HCT116 (cell line): ENCODE data around the gene HYOU1. TPM values are rescaled to one million over a fixed set of nuclear protein-coding genes. Genes with fewer than 3 reads are reported as not detected.

Experiments
- ATAC-seq: fragments of 200-7000 bp; cut with Tn5 transposase; 2 replicates; pipeline ENCODE4 v1.9.1; 2020; ENCODE audit warnings: mild to moderate bottlenecking, moderate library complexity
- BruUV-seq: library from RNA; stranded (reverse); fragments of 400-500 nt; replicated peaks from 2 replicates; lab custom pipeline; 2021; lab: Mats Ljungman, UMichigan
- CTCF ChIA-PET: fragments of 300-600 bp; sonication (Branson Sonifier 250); formaldehyde crosslinking; loops from one replicate; lab custom pipeline; 2021; ENCODE audit warnings: antibody characterized with exemption; lab: Charles Lee
- POLR2A ChIA-PET: fragments of 300-600, 350-600 bp; sonication (Branson Sonifier 250); formaldehyde crosslinking; loops from one replicate; lab custom pipeline; 2021; ENCODE audit warnings: antibody characterized with exemption; lab: Charles Lee
- RAD21 ChIA-PET, 2 experiments: fragments of 300-600 bp; sonication (Branson Sonifier 250); formaldehyde crosslinking; loops; one replicate each; lab custom pipeline; 2023; ENCODE audit warnings: low total read pairs in 2 of 2; ENCODE audit not compliant: uncharacterized antibody in 2 of 2, unreplicated experiment in 2 of 2, low non-redundant PET in 1 of 2; lab: Charles Lee
- DNase-seq: peaks from one replicate; pipeline ENCODE4 v3.0.0-alpha.2; 2010; ENCODE audit warnings: low read depth, low spot score
- H2AFZ ChIP-seq: fragments of 200-600 bp; shearing (Covaris generic), sonication (generic); 2 replicates; pipeline ENCODE4 v1.6.1; 2017; ENCODE audit warnings: low read depth, mixed run types, mixed read lengths, antibody characterized with exemption, low read length; ENCODE audit not compliant: poor library complexity, severe bottlenecking
- H3K27ac ChIP-seq: 2 replicates; pipeline ENCODE4 v1.5.1; 2012; ENCODE audit warnings: low read depth, low read length
- H3K27me3 ChIP-seq: fragments of 200-600 bp; sonication (generic); 2 replicates; pipeline ENCODE4 v1.6.1; 2016; ENCODE audit warnings: mixed run types, low read length, mixed read lengths; ENCODE audit not compliant: insufficient read depth
- H3K36me3 ChIP-seq, 2 experiments: fragments of 200-500 bp in 1 of 2; fragments of 200-600 bp in 1 of 2; sonication (Bioruptor generic) in 1 of 2; sonication (generic) in 1 of 2; 2 replicates each; pipeline versions ENCODE4 v1.5.1 to v1.6.1; 2014 to 2016; ENCODE audit warnings: low read length in 2 of 2, inconsistent platforms in 1 of 2, mixed read lengths in 1 of 2, mixed run types in 1 of 2; ENCODE audit not compliant: insufficient read depth in 2 of 2, control insufficient read depth in 1 of 2
- H3K4me1 ChIP-seq, 2 experiments: fragments of 200-600 bp in 1 of 2; sonication (generic) in 1 of 2; 2 replicates each; pipeline versions ENCODE4 v1.5.1 to v1.6.1; 2012 to 2017; ENCODE audit warnings: low read length in 2 of 2, inconsistent platforms in 1 of 2, mild to moderate bottlenecking in 1 of 2, mixed read lengths in 1 of 2, mixed run types in 1 of 2, moderate library complexity in 1 of 2; ENCODE audit not compliant: insufficient read depth in 2 of 2, control insufficient read depth in 1 of 2
- H3K4me2 ChIP-seq: fragments of 200-600 bp; sonication (generic); 2 replicates; pipeline ENCODE4 v1.6.1; 2017; ENCODE audit warnings: mixed run types, low read length, mixed read lengths
- H3K4me3 ChIP-seq, 2 experiments: fragments of 200-600 bp in 1 of 2; sonication (generic) in 1 of 2; replicated peaks in 1 of 2; 2 replicates each; pipeline ENCODE4 v1.5.1; 2011 to 2016; ENCODE audit warnings: low read length in 2 of 2, control low read depth in 1 of 2, low read depth in 1 of 2, mild to moderate bottlenecking in 1 of 2, mixed read lengths in 1 of 2, mixed run types in 1 of 2
- H3K79me2 ChIP-seq: fragments of 200-600 bp; sonication (generic); 2 replicates; pipeline ENCODE4 v1.6.1; 2017; ENCODE audit warnings: mild to moderate bottlenecking, mixed run types, low read length, moderate library complexity, mixed read lengths; ENCODE audit not compliant: insufficient read depth
- H3K9ac ChIP-seq: fragments of 200-600 bp; sonication (generic); 2 replicates; pipeline ENCODE4 v1.6.1; 2016; ENCODE audit warnings: low read length, mixed read lengths
- H3K9me2 ChIP-seq: fragments of 200-600 bp; sonication (generic), shearing (Covaris generic); 2 replicates; pipeline ENCODE4 v1.6.1; 2017; ENCODE audit warnings: mixed run types, mild to moderate bottlenecking, moderate library complexity; ENCODE audit not compliant: insufficient read depth
- H3K9me3 ChIP-seq, 2 experiments: fragments of 200-500 bp in 1 of 2; fragments of 200-600 bp in 1 of 2; sonication (Bioruptor generic) in 1 of 2; sonication (generic) in 1 of 2; 2 replicates each; pipeline ENCODE4 v1.6.1; 2014 to 2017; ENCODE audit warnings: low read length in 2 of 2, mixed read lengths in 2 of 2, inconsistent platforms in 1 of 2, low read depth in 1 of 2, mild to moderate bottlenecking in 1 of 2, mixed run types in 1 of 2, moderate library complexity in 1 of 2; ENCODE audit not compliant: control insufficient read depth in 1 of 2, insufficient read depth in 1 of 2
- H4K20me1 ChIP-seq: fragments of 200-600 bp; sonication (generic), shearing (Covaris generic); 2 replicates; pipeline ENCODE4 v1.6.1; 2017; ENCODE audit warnings: mixed run types, mild to moderate bottlenecking, moderate library complexity; ENCODE audit not compliant: insufficient read depth
- CBX3 ChIP-seq: IDR thresholded peaks from 2 replicates; pipeline ENCODE4 v1.6.1; 2012; ENCODE audit warnings: low read depth
- ELF1 ChIP-seq: IDR thresholded peaks from 2 replicates; pipeline ENCODE4 v1.6.1; 2012; ENCODE audit warnings: low read depth, borderline replicate concordance
- EZH2 ChIP-seq: fragments of 200-600 bp; sonication (generic); IDR thresholded peaks from 2 replicates; pipeline ENCODE4 v1.6.1; 2017; ENCODE audit warnings: antibody characterized with exemption, mixed run types
- EZH2phosphoT487 ChIP-seq: fragments of 200-600 bp; IDR thresholded peaks from 2 replicates; pipeline ENCODE4 v1.6.1; 2018; ENCODE audit warnings: antibody characterized with exemption, borderline replicate concordance
- FOSL1 ChIP-seq: IDR thresholded peaks from 2 replicates; pipeline ENCODE4 v1.6.1; 2012; ENCODE audit warnings: low read depth
- JUND ChIP-seq: IDR thresholded peaks from 2 replicates; pipeline ENCODE4 v1.6.1; 2012
- MAX ChIP-seq: IDR thresholded peaks from 2 replicates; pipeline ENCODE4 v1.6.1; 2012
- POLR2A ChIP-seq: IDR thresholded peaks from 2 replicates; pipeline ENCODE4 v1.7.0; 2011; ENCODE audit warnings: borderline replicate concordance; ENCODE audit not compliant: insufficient read depth, insufficient read length; ENCODE audit errors: extremely low read depth
- POLR2AphosphoS5 ChIP-seq: IDR thresholded peaks from 2 replicates; pipeline ENCODE4 v1.6.1; 2011; ENCODE audit warnings: mild to moderate bottlenecking, low read depth, low read length, moderate library complexity
- SIN3A ChIP-seq: IDR thresholded peaks from 2 replicates; pipeline ENCODE4 v1.6.1; 2012; ENCODE audit warnings: low read depth
- SP1 ChIP-seq: IDR thresholded peaks from 2 replicates; pipeline ENCODE4 v1.6.1; 2012; ENCODE audit warnings: low read depth
- SRF ChIP-seq: IDR thresholded peaks from 2 replicates; pipeline ENCODE4 v1.6.1; 2012; ENCODE audit warnings: low read depth
- TCF7L2 ChIP-seq: IDR thresholded peaks from 2 replicates; pipeline ENCODE4 v1.7.0; 2011; ENCODE audit warnings: borderline replicate concordance, inconsistent platforms; ENCODE audit not compliant: insufficient read depth, insufficient read length; ENCODE audit errors: extremely low read depth
- ZFX ChIP-seq: fragments of 450-650 bp; IDR thresholded peaks from 2 replicates; pipeline ENCODE4 v1.6.1; 2017
- ZNF274 ChIP-seq: fragments of 200-500 bp; sonication (Bioruptor generic); IDR thresholded peaks from 2 replicates; pipeline ENCODE4 v1.6.1; 2014; ENCODE audit warnings: mild to moderate bottlenecking, low read depth, low read length, inconsistent platforms
- intact Hi-C: fragments of 100-400 bp; cut with micrococcal nuclease; formaldehyde crosslinking; loops from 2 replicates; pipeline ENCODE4 v1.10.0; 2022
- total RNA-seq: library from RNA; stranded (reverse); gene quantifications from one replicate; pipeline ENCODE4 v1.2.1, GENCODE V29; 2021; ENCODE audit not compliant: unreplicated experiment
- TF ChIP-seq, protein P1 (sequence below): IDR thresholded peaks from 2 replicates; pipeline ENCODE4 v1.6.1; 2012; ENCODE audit warnings: low read depth
- TF ChIP-seq, protein P2 (sequence below): IDR thresholded peaks from 2 replicates; pipeline ENCODE4 v1.6.1; 2011; ENCODE audit warnings: mild to moderate bottlenecking, low read length, moderate library complexity; ENCODE audit not compliant: insufficient replicate concordance; ENCODE audit errors: extremely low read depth
- TF ChIP-seq, protein P3 (sequence below): IDR thresholded peaks from 2 replicates; pipeline ENCODE4 v1.6.1; 2012
- TF ChIP-seq, protein P4 (sequence below), 3 experiments: fragments of 200-600 bp in 1 of 3; sonication (generic) in 1 of 3; IDR thresholded peaks in 2 of 3; conservative IDR thresholded peaks in 1 of 3; 2 replicates each; pipeline ENCODE4 v1.5.1; 2012 to 2017; ENCODE audit warnings: low read depth in 2 of 3, low read length in 2 of 3, antibody characterized with exemption in 1 of 3, borderline replicate concordance in 1 of 3, control low read depth in 1 of 3, mild to moderate bottlenecking in 1 of 3, mixed read lengths in 1 of 3, mixed run types in 1 of 3, moderate library complexity in 1 of 3; ENCODE audit not compliant: insufficient read depth in 1 of 3

Gene HYOU1
- total RNA-seq, 1 experiment from 2014 or later = 181 TPM

- TF ChIP-seq SIN3A = no peak
- no peak for TF ChIP-seq EZH2phosphoT487
- TF ChIP-seq POLR2A = no peak
- no peak for TF ChIP-seq EZH2
Measured at GRCh38 chr11:119011476-119012053, 45.4 kb downstream of the HYOU1 start (continued).

- Histone ChIP-seq H3K4me2 (no peak overlapping the region), H3K27me3 (no peaks in the 10 kb centered on the region), H3K36me3 (peaks cover 19 to 27% of the 10 kb centered on the region in 2 experiments), H2AFZ (no peak overlapping the region), H3K27ac (no peak overlapping the region), H3K79me2 (peaks cover 42% of the 10 kb centered on the region), H3K9ac (no peak overlapping the region), H3K4me1 (no peaks in the 10 kb centered on the region), H4K20me1 (no peaks in the 10 kb centered on the region), H3K9me2 (no peaks in the 10 kb centered on the region), H3K9me3 (no peaks in the 10 kb centered on the region), H3K4me3 (no peak overlapping the region)
- intact Hi-C loops = no loop called here
- CTCF ChIA-PET = interaction anchor here (0.7 kb wide), 1 partner anchor 330 kb away, joined by 8 read pairs; no protein-coding TSS in a partner anchor
- BruUV-seq = no TSS peak
- ATAC-seq = no peak
- RAD21 ChIA-PET = interaction anchor here in 1 of 2 experiments (0.7 kb wide), 1 partner anchor 362 kb away, joined by 3 read pairs; no protein-coding TSS in a partner anchor
- POLR2A ChIA-PET = no interaction called here
- DNase-seq = no peak
- TF ChIP-seq POLR2AphosphoS5 (no peak), CBX3 (no peak), SP1 (no peak), ZNF274 (no peak), ELF1 (no peak), ZFX (no peak), SIN3A (no peak), FOSL1 (no peak), MAX (no peak), TCF7L2 (no peak), JUND (no peak), SRF (no peak)
- TF ChIP-seq, protein P1, sequence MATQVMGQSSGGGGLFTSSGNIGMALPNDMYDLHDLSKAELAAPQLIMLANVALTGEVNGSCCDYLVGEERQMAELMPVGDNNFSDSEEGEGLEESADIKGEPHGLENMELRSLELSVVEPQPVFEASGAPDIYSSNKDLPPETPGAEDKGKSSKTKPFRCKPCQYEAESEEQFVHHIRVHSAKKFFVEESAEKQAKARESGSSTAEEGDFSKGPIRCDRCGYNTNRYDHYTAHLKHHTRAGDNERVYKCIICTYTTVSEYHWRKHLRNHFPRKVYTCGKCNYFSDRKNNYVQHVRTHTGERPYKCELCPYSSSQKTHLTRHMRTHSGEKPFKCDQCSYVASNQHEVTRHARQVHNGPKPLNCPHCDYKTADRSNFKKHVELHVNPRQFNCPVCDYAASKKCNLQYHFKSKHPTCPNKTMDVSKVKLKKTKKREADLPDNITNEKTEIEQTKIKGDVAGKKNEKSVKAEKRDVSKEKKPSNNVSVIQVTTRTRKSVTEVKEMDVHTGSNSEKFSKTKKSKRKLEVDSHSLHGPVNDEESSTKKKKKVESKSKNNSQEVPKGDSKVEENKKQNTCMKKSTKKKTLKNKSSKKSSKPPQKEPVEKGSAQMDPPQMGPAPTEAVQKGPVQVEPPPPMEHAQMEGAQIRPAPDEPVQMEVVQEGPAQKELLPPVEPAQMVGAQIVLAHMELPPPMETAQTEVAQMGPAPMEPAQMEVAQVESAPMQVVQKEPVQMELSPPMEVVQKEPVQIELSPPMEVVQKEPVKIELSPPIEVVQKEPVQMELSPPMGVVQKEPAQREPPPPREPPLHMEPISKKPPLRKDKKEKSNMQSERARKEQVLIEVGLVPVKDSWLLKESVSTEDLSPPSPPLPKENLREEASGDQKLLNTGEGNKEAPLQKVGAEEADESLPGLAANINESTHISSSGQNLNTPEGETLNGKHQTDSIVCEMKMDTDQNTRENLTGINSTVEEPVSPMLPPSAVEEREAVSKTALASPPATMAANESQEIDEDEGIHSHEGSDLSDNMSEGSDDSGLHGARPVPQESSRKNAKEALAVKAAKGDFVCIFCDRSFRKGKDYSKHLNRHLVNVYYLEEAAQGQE = no peak
- TF ChIP-seq, protein P2, sequence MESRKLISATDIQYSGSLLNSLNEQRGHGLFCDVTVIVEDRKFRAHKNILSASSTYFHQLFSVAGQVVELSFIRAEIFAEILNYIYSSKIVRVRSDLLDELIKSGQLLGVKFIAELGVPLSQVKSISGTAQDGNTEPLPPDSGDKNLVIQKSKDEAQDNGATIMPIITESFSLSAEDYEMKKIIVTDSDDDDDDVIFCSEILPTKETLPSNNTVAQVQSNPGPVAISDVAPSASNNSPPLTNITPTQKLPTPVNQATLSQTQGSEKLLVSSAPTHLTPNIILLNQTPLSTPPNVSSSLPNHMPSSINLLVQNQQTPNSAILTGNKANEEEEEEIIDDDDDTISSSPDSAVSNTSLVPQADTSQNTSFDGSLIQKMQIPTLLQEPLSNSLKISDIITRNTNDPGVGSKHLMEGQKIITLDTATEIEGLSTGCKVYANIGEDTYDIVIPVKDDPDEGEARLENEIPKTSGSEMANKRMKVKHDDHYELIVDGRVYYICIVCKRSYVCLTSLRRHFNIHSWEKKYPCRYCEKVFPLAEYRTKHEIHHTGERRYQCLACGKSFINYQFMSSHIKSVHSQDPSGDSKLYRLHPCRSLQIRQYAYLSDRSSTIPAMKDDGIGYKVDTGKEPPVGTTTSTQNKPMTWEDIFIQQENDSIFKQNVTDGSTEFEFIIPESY = no peak
- TF ChIP-seq, protein P3, sequence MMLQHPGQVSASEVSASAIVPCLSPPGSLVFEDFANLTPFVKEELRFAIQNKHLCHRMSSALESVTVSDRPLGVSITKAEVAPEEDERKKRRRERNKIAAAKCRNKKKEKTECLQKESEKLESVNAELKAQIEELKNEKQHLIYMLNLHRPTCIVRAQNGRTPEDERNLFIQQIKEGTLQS = no peak
- TF ChIP-seq, protein P4, sequence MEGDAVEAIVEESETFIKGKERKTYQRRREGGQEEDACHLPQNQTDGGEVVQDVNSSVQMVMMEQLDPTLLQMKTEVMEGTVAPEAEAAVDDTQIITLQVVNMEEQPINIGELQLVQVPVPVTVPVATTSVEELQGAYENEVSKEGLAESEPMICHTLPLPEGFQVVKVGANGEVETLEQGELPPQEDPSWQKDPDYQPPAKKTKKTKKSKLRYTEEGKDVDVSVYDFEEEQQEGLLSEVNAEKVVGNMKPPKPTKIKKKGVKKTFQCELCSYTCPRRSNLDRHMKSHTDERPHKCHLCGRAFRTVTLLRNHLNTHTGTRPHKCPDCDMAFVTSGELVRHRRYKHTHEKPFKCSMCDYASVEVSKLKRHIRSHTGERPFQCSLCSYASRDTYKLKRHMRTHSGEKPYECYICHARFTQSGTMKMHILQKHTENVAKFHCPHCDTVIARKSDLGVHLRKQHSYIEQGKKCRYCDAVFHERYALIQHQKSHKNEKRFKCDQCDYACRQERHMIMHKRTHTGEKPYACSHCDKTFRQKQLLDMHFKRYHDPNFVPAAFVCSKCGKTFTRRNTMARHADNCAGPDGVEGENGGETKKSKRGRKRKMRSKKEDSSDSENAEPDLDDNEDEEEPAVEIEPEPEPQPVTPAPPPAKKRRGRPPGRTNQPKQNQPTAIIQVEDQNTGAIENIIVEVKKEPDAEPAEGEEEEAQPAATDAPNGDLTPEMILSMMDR (IDR thresholded peaks at IDR 0.05 in 2 of 3, conservative IDR thresholded peaks at IDR 0.05 in 1 of 3; ENCODE audit: borderline replicate concordance in 1 of 3, insufficient read depth in 1 of 3, low read depth in 2 of 3, low read length in 2 of 3) = no peak
Measured at GRCh38 chr11:119006656-119007055, 50.3 kb downstream of the HYOU1 start.
